ENCODE data around the gene TUBGCP6.

GRCh38 chr22:50272044-50272802 is 27.4 kb upstream of the TUBGCP6 start:
- TF ChIP-seq CTCF (IDR thresholded peaks at IDR 0.05; ENCODE audit: borderline replicate concordance, extremely low read depth, low read length, poor library complexity, severe bottlenecking) (no peak), EZH2 (IDR thresholded peaks at IDR 0.05; ENCODE audit: borderline replicate concordance, low read depth, low read length, severe bottlenecking) (no peak)
